HG03066 (cell line): ENCODE data around the gene ARNT2.

ENCODE experiments used
- ATAC-seq: cut with Tn5 transposase; IDR thresholded peaks from one replicate; pipeline ENCODE4 v1.9.1; 2021; ENCODE audit warnings: low read depth; ENCODE audit not compliant: unreplicated experiment

The ARNT2 gene

DNA sequence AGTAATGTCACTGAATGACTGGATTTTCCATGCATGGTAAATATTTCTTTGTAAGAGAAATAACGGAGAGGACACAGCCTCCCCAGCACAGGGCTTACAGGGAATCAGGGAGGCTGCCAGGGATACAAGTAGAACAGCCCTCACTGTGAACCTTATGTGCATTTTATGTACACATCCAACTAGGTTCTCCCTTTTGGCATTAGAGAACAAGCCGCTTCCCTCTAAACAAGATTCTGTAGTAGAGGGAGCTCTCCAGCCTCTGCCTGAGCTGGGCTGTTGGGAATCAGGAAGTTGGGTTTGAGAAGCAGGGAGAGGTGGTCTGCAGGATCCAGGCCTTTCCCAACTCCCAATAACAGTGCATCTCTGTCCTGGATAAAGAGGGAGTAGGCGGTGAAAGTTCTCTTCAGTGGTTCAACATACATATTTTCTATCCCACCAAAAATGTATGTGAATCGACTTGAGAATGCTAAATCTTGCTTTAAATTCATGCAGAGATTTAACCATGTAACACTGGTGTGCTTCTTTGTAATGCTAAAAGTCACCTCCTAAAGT lies 83.7 kb downstream of the ARNT2 start:
- no peak for ATAC-seq

DNA sequence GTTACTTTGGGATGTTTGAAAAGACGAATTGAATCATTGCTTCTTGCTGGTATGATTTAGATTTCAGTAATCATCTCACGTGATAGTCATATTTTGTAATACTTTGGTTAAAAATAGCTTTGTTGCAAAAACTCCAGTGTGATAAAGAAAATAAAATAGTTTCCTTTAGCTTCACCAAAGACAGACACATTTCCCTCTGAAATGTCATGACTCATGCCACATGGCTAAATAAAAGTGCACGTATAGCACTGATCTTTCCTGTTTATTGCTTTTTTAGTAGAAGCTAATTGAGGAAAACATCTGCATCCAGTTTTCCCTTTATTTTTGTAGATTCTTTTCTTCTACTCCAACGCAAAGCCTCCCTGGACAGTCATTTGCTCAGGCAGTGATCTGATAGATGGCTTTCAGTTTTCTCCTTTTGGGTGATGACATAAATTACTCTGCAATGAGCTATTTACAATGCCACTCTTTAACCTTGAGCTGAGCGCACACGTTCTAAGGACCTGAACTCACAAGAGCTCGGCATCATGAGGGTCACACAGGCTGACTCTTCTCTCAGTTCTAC lies 84.9 kb downstream of the ARNT2 start:
- ATAC-seq, result no peak

- no peak for ATAC-seq
These were observed 86.3 kb downstream of the ARNT2 start for GRCh38 chr15:80490431-80490990.

DNA sequence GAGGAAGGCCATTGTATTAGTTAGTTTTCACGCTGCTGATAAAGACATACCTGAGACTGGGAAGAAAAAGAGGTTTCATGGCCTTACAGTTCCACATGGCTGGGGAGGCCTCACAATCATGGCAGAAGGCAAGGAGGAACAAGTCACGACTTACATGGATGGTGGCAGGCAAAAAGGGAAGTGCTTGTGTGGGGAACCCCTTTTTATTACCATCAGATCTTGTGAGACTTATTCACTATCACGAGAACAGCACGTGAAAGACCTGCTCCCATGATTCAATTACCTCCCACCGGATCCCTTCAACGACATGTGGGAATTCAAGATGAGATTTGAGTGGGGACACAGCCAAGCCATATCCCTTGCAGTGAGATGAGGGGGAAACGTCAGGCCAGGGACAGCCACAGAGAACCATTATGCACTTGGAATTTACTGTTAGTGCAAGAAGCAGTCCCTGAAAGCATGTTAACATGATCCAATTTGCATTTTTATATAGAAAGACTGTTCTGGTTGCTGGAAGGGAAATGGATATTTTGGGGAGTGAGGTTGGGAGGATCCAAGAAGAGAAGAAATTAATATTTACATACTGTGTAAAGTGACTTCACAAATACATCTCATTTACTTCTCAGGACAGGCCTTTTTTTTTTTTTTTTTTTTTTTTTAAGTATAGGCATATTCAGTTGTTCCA lies 87.1 kb downstream of the ARNT2 start:
- no peak for ATAC-seq

DNA sequence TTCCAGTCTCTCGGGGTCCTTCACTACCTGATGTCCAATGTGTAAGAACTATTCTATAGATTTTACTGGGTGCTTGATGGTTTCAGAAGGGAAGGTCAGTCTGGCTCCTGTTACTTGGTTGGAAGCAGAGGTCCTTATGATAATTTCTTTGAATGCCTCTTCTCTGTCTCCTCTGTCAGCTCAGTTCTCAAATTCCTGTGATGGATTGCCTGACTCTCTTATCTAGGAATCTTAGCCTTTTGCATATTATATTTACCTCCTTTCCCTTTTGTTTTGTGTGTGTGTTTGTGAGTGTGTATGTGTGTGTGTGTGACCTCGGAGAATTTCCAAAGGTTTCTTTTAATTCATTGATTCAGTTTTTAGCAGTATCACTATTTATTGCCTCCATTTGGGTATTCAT lies 88.2 kb downstream of the ARNT2 start:
- ATAC-seq, result no peak

GRCh38 chr15:80492874-80493273 lies 88.7 kb downstream of the ARNT2 start:
- no peak for ATAC-seq

GRCh38 chr15:80494351-80494751 lies 90.2 kb downstream of the ARNT2 start:
- ATAC-seq, result no peak

DNA sequence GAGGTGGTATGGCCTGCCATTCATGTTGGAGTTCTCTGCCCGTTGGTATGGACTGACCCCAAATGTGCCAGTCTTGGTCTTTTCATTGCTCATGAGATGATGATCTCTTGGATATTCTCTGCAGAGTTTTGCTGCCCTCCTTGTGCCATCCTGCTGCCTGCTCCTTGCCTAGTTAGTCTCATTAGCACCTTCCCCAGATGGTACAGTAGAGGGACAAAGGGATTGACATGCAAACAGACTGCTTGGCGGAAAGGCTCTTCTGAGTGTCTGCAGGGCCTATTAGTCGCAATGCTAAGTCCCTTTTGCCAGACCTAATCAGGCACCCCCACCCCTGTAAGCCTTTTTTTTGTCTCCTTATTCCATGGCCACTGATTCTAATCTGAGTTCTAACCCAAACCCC lies 90.6 kb downstream of the ARNT2 start:
- ATAC-seq, result no peak

GRCh38 chr15:80495401-80495942 lies 91.3 kb downstream of the ARNT2 start:
- no peak for ATAC-seq

DNA sequence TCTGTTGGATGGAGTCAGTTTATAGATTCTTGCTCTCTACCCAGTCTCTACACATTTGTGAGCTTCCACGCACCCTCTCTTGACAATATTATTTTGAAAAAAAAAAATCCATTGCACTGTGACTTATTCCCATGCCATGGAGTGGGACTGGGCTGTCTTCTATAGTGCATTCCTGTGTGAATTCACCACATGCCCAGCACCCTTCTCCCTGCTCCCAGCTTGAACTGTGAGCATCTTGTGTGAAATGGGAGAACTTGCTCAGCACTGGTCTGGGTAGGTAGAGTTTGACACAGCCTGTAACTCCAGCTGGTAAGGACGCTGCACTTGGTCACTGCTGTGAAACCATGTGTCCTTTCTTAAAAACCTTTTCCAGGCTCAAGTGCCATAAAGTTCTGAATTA lies 91.9 kb downstream of the ARNT2 start:
- ATAC-seq, result no peak

DNA sequence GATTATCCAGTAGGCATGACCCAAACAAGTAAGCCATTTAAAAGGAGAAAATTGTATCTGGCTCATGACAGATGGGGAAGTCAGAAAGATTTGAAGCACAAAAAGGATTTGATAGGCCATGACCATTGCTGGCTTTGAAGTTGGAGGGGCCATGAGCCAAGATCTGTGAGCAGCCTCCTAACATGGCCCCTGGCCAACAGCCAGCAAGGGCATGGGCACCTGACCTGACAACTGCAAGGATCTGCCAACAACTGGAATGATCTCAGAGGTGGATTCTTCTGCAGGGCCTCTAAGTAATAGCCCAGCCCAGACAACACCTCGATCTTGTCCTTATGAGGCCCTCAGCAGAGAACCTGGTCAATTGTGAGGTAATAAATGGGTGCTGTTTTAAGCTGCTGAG lies 93.0 kb downstream of the ARNT2 start:
- no peak for ATAC-seq

GRCh38 chr15:80498652-80499051 lies 94.5 kb downstream of the ARNT2 start:
- no peak for ATAC-seq

- no peak for ATAC-seq
These were observed 95.8 kb downstream of the ARNT2 start for GRCh38 chr15:80500021-80500420.

DNA sequence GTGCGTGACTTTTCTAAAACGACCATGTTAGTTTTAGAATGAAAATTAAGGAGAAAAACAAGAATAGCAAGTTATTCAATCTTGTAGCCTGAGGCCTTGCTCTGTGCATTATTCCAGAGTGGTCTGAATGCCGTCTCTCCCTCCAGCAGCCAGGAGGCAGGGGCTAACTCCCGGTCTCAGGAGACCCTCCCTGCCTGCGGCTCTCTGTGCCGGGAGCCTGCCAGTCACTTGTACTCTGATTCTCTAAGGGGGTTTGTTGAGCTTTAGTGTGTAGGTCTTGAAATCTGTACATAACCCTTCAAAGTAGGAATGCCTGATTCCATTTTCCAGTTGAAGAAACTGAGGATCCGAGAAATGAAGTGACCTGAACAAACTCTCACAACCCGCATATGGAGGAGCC lies 97.3 kb downstream of the ARNT2 start:
- no peak for ATAC-seq

GRCh38 chr15:80502782-80503181 lies 98.6 kb downstream of the ARNT2 start:
- no peak for ATAC-seq

- ATAC-seq, result no peak
These were observed 99.3 kb downstream of the ARNT2 start for GRCh38 chr15:80503319-80503952.

DNA sequence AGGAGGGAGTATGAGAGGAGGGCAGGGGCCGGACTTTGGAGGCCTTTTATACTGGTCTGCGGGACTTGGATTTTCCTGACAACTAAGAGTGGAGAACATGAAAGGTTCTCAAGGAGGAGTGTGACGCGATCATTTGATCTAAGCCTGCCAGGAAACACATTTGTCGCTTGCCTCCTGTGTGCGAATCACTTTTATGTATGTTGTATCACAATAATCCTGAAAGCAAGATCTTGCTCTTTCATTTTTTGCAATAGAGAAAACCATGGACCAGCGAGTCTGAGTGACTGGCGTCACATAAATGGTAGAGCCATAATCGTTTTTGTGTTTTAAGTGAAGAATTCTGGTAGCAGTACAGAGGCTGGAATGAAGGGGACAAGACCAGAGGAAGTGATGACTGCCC lies 100.7 kb downstream of the ARNT2 start:
- ATAC-seq, result no peak

DNA sequence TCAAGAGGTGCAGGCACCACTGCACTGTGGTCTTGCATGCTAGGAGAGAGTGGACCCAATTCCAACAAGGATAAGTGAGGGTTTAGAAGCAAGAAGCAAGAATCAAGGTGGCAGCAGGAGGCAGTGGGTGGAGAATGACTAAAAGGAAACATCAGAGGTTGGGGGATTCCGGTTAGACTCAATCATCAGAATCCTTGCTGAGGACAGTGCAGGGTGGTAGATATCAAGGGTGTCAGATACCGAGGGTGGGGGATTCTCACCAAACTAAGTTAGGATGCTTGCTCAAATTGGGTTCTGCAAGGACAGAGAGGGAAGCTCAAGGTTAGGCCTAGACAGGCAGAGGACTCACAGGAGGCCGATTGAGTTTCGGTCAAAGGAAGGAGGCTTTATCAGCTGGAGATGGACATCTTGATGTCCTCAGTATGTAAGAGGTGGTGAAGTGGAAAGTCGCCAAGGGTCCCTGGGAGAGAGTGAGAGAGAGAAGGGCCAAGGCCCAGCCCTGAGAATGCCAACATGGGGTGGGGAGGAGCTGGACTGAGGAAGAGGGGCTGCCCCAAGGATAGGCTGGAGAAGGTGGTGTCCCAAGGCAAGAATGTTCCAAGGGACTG lies 102.2 kb downstream of the ARNT2 start:
- no peak for ATAC-seq

GRCh38 chr15:80507131-80507530 lies 102.9 kb downstream of the ARNT2 start:
- no peak for ATAC-seq

- ATAC-seq, result no peak
These were observed 103.6 kb downstream of the ARNT2 start for GRCh38 chr15:80507638-80508316.
